Activated naive CD8-positive, alpha-beta T cell treated with anti-CD3 and anti-CD28 coated beads, Interleukin-2, amount 10 ng/mL, durations not matched to agents 7 days and 5 days (primary cell): Measurements from ENCODE around the gene TNFRSF1A. TPM values are rescaled to one million over a fixed set of nuclear protein-coding genes. Genes with fewer than 3 reads are reported as not detected.

Experiments used
- ATAC-seq: fragments of 150-1000 bp; cut with Tn5 transposase; one replicate; pipeline ENCODE4 v1.10.0; 2021; ENCODE audit warnings: low read depth, moderate library complexity
- POLR2A ChIA-PET: fragments of 350-600 bp; sonication (Branson Sonifier 250); formaldehyde crosslinking; loops from one replicate; lab custom pipeline; 2021; ENCODE audit warnings: antibody characterized with exemption; lab: Charles Lee
- DNase-seq: peaks from one replicate; pipeline ENCODE4 v3.0.0; 2021
- H3K27ac Mint-ChIP-seq: one replicate; pipeline ENCODE4 v1.8.0; 2022; ENCODE audit warnings: mild to moderate bottlenecking, mixed read lengths
- H3K27me3 Mint-ChIP-seq: one replicate; pipeline ENCODE4 v1.8.0; 2022; ENCODE audit warnings: mild to moderate bottlenecking, moderate library complexity, mixed read lengths
- H3K36me3 Mint-ChIP-seq: one replicate; pipeline ENCODE4 v1.8.0; 2021; ENCODE audit warnings: mild to moderate bottlenecking, mixed read lengths
- H3K4me1 Mint-ChIP-seq: one replicate; pipeline ENCODE4 v1.8.0; 2021; ENCODE audit warnings: mixed read lengths
- H3K4me3 Mint-ChIP-seq: one replicate; pipeline ENCODE4 v1.8.0; 2022; ENCODE audit warnings: mild to moderate bottlenecking, moderate library complexity, mixed read lengths
- H3K9me3 Mint-ChIP-seq: one replicate; pipeline ENCODE4 v1.8.0; 2021; ENCODE audit warnings: mixed read lengths
- total RNA-seq, 2 experiments: library from RNA; stranded (reverse); gene quantifications; one replicate each; pipeline ENCODE4 v1.2.3, GENCODE V29; 2021

Gene TNFRSF1A
- total RNA-seq, 2 experiments from 2014 or later, result 82.9 to 87.1 TPM

GRCh38 chr12:6378709-6379472 is 37.0 kb upstream of the TNFRSF1A start:
- POLR2A ChIA-PET, result interaction anchor here (1.0 to 1.1 kb wide), 2 partner anchors 42 to 87 kb away, joined by 3 read pairs; no protein-coding TSS in a partner anchor
- Mint-ChIP-seq H3K4me3 (no peak overlapping the region), H3K9me3 (no peaks in the 10 kb centered on the region), H3K27ac (no peak overlapping the region), H3K4me1 (peaks cover 25% of the 10 kb centered on the region), H3K36me3 (no peaks in the 10 kb centered on the region), H3K27me3 (peaks cover 23% of the 10 kb centered on the region)
- DNase-seq, result no peak
- ATAC-seq, result no peak

- ATAC-seq (no peak), DNase-seq (no peak)
- Mint-ChIP-seq H3K4me1 (peaks cover 32% of the 10 kb centered on the region), H3K9me3 (no peaks in the 10 kb centered on the region), H3K36me3 (no peaks in the 10 kb centered on the region), H3K4me3 (peak overlapping the region; percentile 75), H3K27ac (peak overlapping the region; percentile 93), H3K27me3 (peaks cover 19% of the 10 kb centered on the region)
- POLR2A ChIA-PET, result interaction anchor here (1.1 kb wide), 2 partner anchors 9 to 41 kb away, joined by 3 read pairs; no protein-coding TSS in a partner anchor
These were observed 35.8 kb upstream of the TNFRSF1A start for GRCh38 chr12:6377667-6377994.

- H3K27ac Mint-ChIP-seq, result peak overlapping the region; percentile 93
- peak; percentile 65 for ATAC-seq
- peak overlapping the region; percentile 75 for H3K4me3 Mint-ChIP-seq
- H3K4me1 Mint-ChIP-seq, result peaks cover 36% of the 10 kb centered on the region
- POLR2A ChIA-PET, result interaction anchor here (1.1 kb wide), 1 partner anchor 8 kb away, joined by 3 read pairs; no protein-coding TSS in a partner anchor
- H3K9me3 Mint-ChIP-seq, result no peaks in the 10 kb centered on the region
- DNase-seq, result no peak
- H3K36me3 Mint-ChIP-seq, result no peaks in the 10 kb centered on the region
- peaks cover 13% of the 10 kb centered on the region for H3K27me3 Mint-ChIP-seq
These were observed 35.2 kb upstream of the TNFRSF1A start for GRCh38 chr12:6376870-6377666.

GRCh38 chr12:6376079-6376869 is 34.4 kb upstream of the TNFRSF1A start:
- DNase-seq (no peak), ATAC-seq (peak; percentile 46)
- peak overlapping the region; percentile 93 for H3K27ac Mint-ChIP-seq
- peaks cover 36% of the 10 kb centered on the region for H3K4me1 Mint-ChIP-seq
- H3K36me3 Mint-ChIP-seq, result no peaks in the 10 kb centered on the region
- peak overlapping the region; percentile 75 for H3K4me3 Mint-ChIP-seq
- H3K27me3 Mint-ChIP-seq, result peaks cover 5% of the 10 kb centered on the region
- POLR2A ChIA-PET, result interaction anchor here (1.1 kb wide), 1 partner anchor 7 kb away, joined by 3 read pairs; no protein-coding TSS in a partner anchor
- H3K9me3 Mint-ChIP-seq, result no peaks in the 10 kb centered on the region

GRCh38 chr12:6375269-6376078 is 33.6 kb upstream of the TNFRSF1A start, which contains the start of gene SCNN1A:
TSS of gene SCNN1A (minus strand) at chr12:6375563. CDS start at chr12:6374783, 780 bp downstream.
- no peaks in the 10 kb centered on the region for H3K9me3 Mint-ChIP-seq
- POLR2A ChIA-PET, result no interaction called here
- ATAC-seq (no peak), DNase-seq (no peak)
- H3K27me3 Mint-ChIP-seq, result no peaks in the 10 kb centered on the region
- H3K27ac Mint-ChIP-seq, result peak within 1 kb of the TSS; percentile 93
- H3K4me1 Mint-ChIP-seq, result peaks cover 42% of the 10 kb centered on the region
- no peaks in the 10 kb centered on the region for H3K36me3 Mint-ChIP-seq
- peak within 1 kb of the TSS; percentile 75 for H3K4me3 Mint-ChIP-seq

GRCh38 chr12:6374786-6375160 is 32.9 kb upstream of the TNFRSF1A start:
- Mint-ChIP-seq H3K27me3 (no peaks in the 10 kb centered on the region), H3K27ac (peak overlapping the region; percentile 54), H3K36me3 (no peaks in the 10 kb centered on the region), H3K4me1 (peaks cover 42% of the 10 kb centered on the region), H3K9me3 (no peaks in the 10 kb centered on the region), H3K4me3 (no peak overlapping the region)
- POLR2A ChIA-PET, result interaction anchor here (0.6 to 0.9 kb wide), 3 partner anchors 40 to 315 kb away, joined by 3 to 4 read pairs (median 3); partner anchors contain the start of gene ZNF384
- DNase-seq, result no peak
- ATAC-seq, result no peak

- H3K4me3 Mint-ChIP-seq, result no peak overlapping the region
- no peaks in the 10 kb centered on the region for H3K27me3 Mint-ChIP-seq
- POLR2A ChIA-PET, result interaction anchor here (0.6 to 0.9 kb wide), 4 partner anchors 34 to 315 kb away, joined by 3 to 4 read pairs (median 4); partner anchors contain the start of gene ZNF384
- ATAC-seq (no peak), DNase-seq (no peak)
- peaks cover 44% of the 10 kb centered on the region for H3K4me1 Mint-ChIP-seq
- no peak overlapping the region for H3K27ac Mint-ChIP-seq
- no peaks in the 10 kb centered on the region for H3K9me3 Mint-ChIP-seq
- no peaks in the 10 kb centered on the region for H3K36me3 Mint-ChIP-seq
These were observed 32.3 kb upstream of the TNFRSF1A start for GRCh38 chr12:6374028-6374785.

- Mint-ChIP-seq H3K9me3 (no peaks in the 10 kb centered on the region), H3K4me3 (no peak overlapping the region), H3K4me1 (peaks cover 53% of the 10 kb centered on the region), H3K27ac (peak overlapping the region; percentile 80), H3K27me3 (no peaks in the 10 kb centered on the region), H3K36me3 (no peaks in the 10 kb centered on the region)
- no peak for ATAC-seq
- POLR2A ChIA-PET, result interaction anchor here (0.8 to 11.0 kb wide), 3 partner anchors 10 to 36 kb away, joined by 4 to 122 read pairs (median 5); partner anchors contain the start of gene TNFRSF1A
- DNase-seq, result no peak
These were observed 31.3 kb upstream of the TNFRSF1A start for GRCh38 chr12:6373022-6373787.

- Mint-ChIP-seq H3K27ac (peak overlapping the region; percentile 80), H3K4me3 (no peak overlapping the region), H3K4me1 (peaks cover 55% of the 10 kb centered on the region), H3K9me3 (no peaks in the 10 kb centered on the region), H3K27me3 (no peaks in the 10 kb centered on the region), H3K36me3 (no peaks in the 10 kb centered on the region)
- POLR2A ChIA-PET, result interaction anchor here (1.5 to 11.0 kb wide), 2 partner anchors 10 to 35 kb away, joined by 5 to 122 read pairs; partner anchors contain the start of gene TNFRSF1A
- ATAC-seq (no peak), DNase-seq (no peak)
These were observed 30.6 kb upstream of the TNFRSF1A start for GRCh38 chr12:6372403-6373003.

GRCh38 chr12:6370994-6371754 is 29.3 kb upstream of the TNFRSF1A start:
- DNase-seq (no peak), ATAC-seq (no peak)
- no peaks in the 10 kb centered on the region for H3K27me3 Mint-ChIP-seq
- no peak overlapping the region for H3K4me3 Mint-ChIP-seq
- peaks cover 46% of the 10 kb centered on the region for H3K4me1 Mint-ChIP-seq
- H3K9me3 Mint-ChIP-seq, result no peaks in the 10 kb centered on the region
- H3K27ac Mint-ChIP-seq, result peak overlapping the region; percentile 26
- no peaks in the 10 kb centered on the region for H3K36me3 Mint-ChIP-seq
- POLR2A ChIA-PET, result interaction anchor here (11.0 kb wide), 1 partner anchor 34 kb away, joined by 122 read pairs; the partner anchor contains the start of gene TNFRSF1A
